Body of pancreas (tissue), 4 donors: ENCODE results near the gene NXPH3.

Experiments used
- CTCF ChIP-seq, 7 experiments: fragments of 450-650 bp in 4 of 7; fragments of 200-600 bp in 3 of 7; sonication (generic) in 3 of 7; IDR thresholded peaks; one replicate each; pipeline ENCODE4 v1.5.1; 2016 to 2019; ENCODE audit warnings: antibody characterized with exemption in 7 of 7
- POLR2A ChIP-seq, 3 donors: fragments of 450-650 bp; IDR thresholded peaks; one replicate each; pipeline ENCODE4 v1.6.1; 2016; ENCODE audit warnings: antibody characterized with exemption in 3 of 3, mild to moderate bottlenecking in 2 of 3

- TF ChIP-seq CTCF (IDR thresholded peaks at IDR 0.05) (no peak), POLR2A (IDR thresholded peaks at IDR 0.05) (no peak)
Observed at GRCh38 chr17:49592263-49592662, 16.6 kb downstream of the NXPH3 start.
